DOHH2 (cell line): ENCODE results near the gene IL10RB.

ENCODE experiments used
- H3F3A ChIP-seq: fragments of 200-600 bp; sonication (generic), shearing (Covaris generic); 2 replicates; pipeline ENCODE4 v1.6.0; 2016; ENCODE audit warnings: antibody characterized with exemption, mild to moderate bottlenecking; ENCODE audit not compliant: control insufficient read depth, insufficient read depth
- H3K27ac ChIP-seq: fragments of 200-600 bp; sonication (generic); 2 replicates; pipeline ENCODE4 v1.5.1; 2014; ENCODE audit warnings: low read depth, mild to moderate bottlenecking, low read length, moderate library complexity
- H3K27me3 ChIP-seq: fragments of 200-600 bp; sonication (generic); 2 replicates; pipeline ENCODE4 v1.6.1; 2014; ENCODE audit warnings: mild to moderate bottlenecking, low read length, mixed read lengths; ENCODE audit not compliant: control insufficient read depth
- H3K36me3 ChIP-seq: fragments of 200-600 bp; sonication (generic); 2 replicates; pipeline ENCODE4 v1.6.1; 2014; ENCODE audit warnings: mild to moderate bottlenecking, low read length, moderate library complexity, mixed read lengths; ENCODE audit not compliant: control insufficient read depth
- H3K4me1 ChIP-seq: fragments of 200-600 bp; sonication (generic); 2 replicates; pipeline ENCODE4 v1.6.1; 2014; ENCODE audit warnings: mild to moderate bottlenecking, low read length, mixed read lengths; ENCODE audit not compliant: control insufficient read depth
- H3K4me2 ChIP-seq: fragments of 200-600 bp; sonication (generic); 2 replicates; pipeline ENCODE4 v1.6.0; 2014; ENCODE audit warnings: mild to moderate bottlenecking, low read length, moderate library complexity
- H3K4me3 ChIP-seq: fragments of 200-600 bp; sonication (generic); 2 replicates; pipeline ENCODE4 v1.5.1; 2014; ENCODE audit warnings: mild to moderate bottlenecking, low read length, mixed read lengths
- H3K79me2 ChIP-seq: fragments of 200-600 bp; sonication (generic); 2 replicates; pipeline ENCODE4 v1.6.1; 2014; ENCODE audit warnings: mild to moderate bottlenecking, low read length, mixed read lengths; ENCODE audit not compliant: control insufficient read depth
- H3K9me2 ChIP-seq: fragments of 200-600 bp; sonication (generic); replicated peaks from 2 replicates; pipeline ENCODE4 v1.6.1; 2014; ENCODE audit warnings: mild to moderate bottlenecking, low read length, mixed read lengths; ENCODE audit not compliant: control insufficient read depth
- H3K9me3 ChIP-seq: fragments of 200-600 bp; sonication (generic); 2 replicates; pipeline ENCODE4 v1.6.1; 2014; ENCODE audit warnings: antibody characterized with exemption, low read length, mixed read lengths; ENCODE audit not compliant: control insufficient read depth, insufficient read depth
- H4K20me1 ChIP-seq: fragments of 200-600 bp; sonication (generic); 2 replicates; pipeline ENCODE4 v1.6.0; 2014; ENCODE audit warnings: low read depth, mild to moderate bottlenecking, antibody characterized with exemption, low read length, moderate library complexity; ENCODE audit not compliant: control insufficient read depth, insufficient read depth
- EZH2phosphoT487 ChIP-seq: fragments of 200-600 bp; sonication (generic); IDR thresholded peaks from 2 replicates; pipeline ENCODE4 v1.6.1; 2017; ENCODE audit warnings: borderline replicate concordance, mild to moderate bottlenecking, antibody characterized with exemption, low read length, moderate library complexity, mixed read lengths
- TF ChIP-seq, protein P1 (sequence below): fragments of 200-600 bp; sonication (generic); IDR thresholded peaks from one replicate; pipeline ENCODE4 v1.5.1; 2014; ENCODE audit warnings: antibody characterized with exemption, mild to moderate bottlenecking, low read depth, low read length; ENCODE audit not compliant: poor library complexity, severe bottlenecking

Gene IL10RB

DNA sequence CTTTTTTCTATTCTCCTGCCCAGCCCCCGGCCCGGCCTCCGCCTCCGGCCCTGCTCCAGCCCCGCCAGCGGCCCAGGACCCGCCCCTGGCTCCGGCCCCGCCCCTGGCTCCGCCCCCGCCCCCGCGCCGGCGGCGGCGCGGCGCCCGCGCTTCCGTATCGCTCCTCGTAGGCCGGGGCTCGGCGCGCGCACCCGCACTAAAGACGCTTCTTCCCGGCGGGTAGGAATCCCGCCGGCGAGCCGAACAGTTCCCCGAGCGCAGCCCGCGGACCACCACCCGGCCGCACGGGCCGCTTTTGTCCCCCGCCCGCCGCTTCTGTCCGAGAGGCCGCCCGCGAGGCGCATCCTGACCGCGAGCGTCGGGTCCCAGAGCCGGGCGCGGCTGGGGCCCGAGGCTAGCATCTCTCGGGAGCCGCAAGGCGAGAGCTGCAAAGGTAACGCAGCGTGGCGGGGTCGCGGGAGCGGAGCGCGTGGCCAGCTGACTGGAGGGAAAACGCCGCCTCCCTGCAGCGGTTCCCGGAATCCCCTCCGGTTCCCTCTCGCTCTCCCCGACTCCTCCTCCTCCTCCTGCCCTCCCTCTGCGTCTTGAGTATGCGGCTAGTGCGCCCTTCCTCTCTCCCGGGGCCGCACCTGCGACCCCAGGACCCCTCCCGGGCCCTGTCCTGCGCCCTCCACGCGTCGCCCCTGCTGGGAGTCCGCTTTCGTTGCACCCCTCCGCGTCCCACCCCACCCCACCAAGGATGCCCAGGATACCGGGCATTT lies 36.2 kb upstream of the IL10RB start, which contains the start of gene IFNAR2:
IFNAR2 (plus strand) TSS at position 155 of the 761 bp plus-strand sequence. CDS start 11,985 bp downstream, outside the sequence.
- Histone ChIP-seq H3K79me2 (peaks cover 58% of the 10 kb centered on the region), H3K4me2 (peak within 1 kb of the TSS; percentile 84), H3K27me3 (no peaks in the 10 kb centered on the region), H3K36me3 (peaks cover 52% of the 10 kb centered on the region), H3F3A (0 out of 2 replicates have a peak, but pooled peaks cover 5% of the 10 kb centered on the region), H3K9me2 (no peaks in the 10 kb centered on the region), H3K4me1 (peaks cover 60% of the 10 kb centered on the region), H4K20me1 (no peaks in the 10 kb centered on the region; the same call in 1 of the 2 replicates), H3K9me3 (no peaks in the 10 kb centered on the region), H3K27ac (peak within 1 kb of the TSS; percentile 78), H3K4me3 (peak within 1 kb of the TSS; percentile 85)
- TF ChIP-seq, protein P1, sequence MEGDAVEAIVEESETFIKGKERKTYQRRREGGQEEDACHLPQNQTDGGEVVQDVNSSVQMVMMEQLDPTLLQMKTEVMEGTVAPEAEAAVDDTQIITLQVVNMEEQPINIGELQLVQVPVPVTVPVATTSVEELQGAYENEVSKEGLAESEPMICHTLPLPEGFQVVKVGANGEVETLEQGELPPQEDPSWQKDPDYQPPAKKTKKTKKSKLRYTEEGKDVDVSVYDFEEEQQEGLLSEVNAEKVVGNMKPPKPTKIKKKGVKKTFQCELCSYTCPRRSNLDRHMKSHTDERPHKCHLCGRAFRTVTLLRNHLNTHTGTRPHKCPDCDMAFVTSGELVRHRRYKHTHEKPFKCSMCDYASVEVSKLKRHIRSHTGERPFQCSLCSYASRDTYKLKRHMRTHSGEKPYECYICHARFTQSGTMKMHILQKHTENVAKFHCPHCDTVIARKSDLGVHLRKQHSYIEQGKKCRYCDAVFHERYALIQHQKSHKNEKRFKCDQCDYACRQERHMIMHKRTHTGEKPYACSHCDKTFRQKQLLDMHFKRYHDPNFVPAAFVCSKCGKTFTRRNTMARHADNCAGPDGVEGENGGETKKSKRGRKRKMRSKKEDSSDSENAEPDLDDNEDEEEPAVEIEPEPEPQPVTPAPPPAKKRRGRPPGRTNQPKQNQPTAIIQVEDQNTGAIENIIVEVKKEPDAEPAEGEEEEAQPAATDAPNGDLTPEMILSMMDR, result no peak

DNA sequence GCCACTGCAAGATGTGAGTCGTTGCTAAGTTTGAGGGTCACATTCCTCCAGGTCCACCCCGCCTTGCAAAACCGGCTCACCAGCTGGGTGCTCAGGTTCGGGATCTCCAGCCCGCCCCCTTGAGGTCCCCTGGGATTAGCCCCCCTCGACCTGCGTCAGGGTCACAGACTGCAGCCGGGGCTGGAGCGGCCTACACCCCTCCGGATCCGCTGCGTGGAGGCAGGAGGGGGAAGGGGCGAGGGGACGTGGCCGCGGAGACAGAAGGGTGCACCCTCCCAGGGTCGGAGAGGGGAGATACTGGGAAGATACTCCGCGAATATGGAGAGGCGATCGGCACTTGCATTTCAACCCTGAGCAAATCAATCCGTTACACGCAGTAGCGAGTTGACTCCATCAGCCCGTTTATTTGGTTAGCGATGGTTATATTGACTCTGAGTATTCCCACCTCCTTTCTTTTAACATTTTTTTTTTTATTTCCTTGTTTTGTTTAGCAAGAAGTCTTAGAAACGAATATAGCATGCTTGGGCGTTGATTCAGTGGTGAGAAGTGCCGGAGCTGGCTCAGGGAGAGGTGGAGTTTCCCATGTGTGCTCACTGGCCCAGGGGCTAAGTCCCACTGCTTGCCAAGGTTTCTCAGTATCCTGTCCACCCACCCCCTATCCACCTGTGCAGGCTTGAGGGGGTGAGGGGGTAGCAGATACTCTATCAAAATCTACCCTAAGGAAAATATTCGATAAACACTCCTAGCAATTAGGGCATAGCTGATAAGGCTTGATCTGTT lies 35.4 kb upstream of the IL10RB start:
- TF ChIP-seq, protein P1, result peak; percentile 47
- no peak for TF ChIP-seq EZH2phosphoT487
- Histone ChIP-seq H3K27ac (peak overlapping the region; percentile 78), H3K9me2 (no peaks in the 10 kb centered on the region), H4K20me1 (no peaks in the 10 kb centered on the region; the same call in 1 of the 2 replicates), H3K4me1 (peaks cover 66% of the 10 kb centered on the region), H3K79me2 (peaks cover 65% of the 10 kb centered on the region), H3K27me3 (no peaks in the 10 kb centered on the region), H3K4me2 (peak overlapping the region; percentile 84), H3K36me3 (peaks cover 56% of the 10 kb centered on the region), H3K4me3 (peak overlapping the region; percentile 85), H3F3A (0 out of 2 replicates have a peak, but pooled peaks cover 5% of the 10 kb centered on the region), H3K9me3 (no peaks in the 10 kb centered on the region)

DNA sequence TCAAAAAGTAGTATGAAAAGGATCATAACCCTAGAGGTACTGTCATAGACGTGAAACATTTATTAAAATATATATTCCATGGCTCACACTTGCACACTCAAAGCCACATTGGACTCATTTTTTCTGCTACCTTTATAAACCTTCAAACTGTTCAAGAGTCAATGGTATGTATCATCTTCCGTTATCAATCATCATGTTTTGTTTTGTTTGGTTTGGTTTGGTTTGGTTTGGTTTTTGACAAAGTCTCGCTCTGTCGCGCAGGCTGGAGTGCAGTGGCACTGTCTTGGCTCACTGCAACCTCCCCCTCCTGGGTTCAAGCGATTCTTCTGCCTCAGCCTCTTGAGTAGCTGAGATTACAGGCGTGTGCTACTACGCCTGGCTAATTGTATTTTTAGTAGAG lies 34.6 kb upstream of the IL10RB start:
- TF ChIP-seq, protein P1, result no peak
- no peak for TF ChIP-seq EZH2phosphoT487
- Histone ChIP-seq H4K20me1 (no peaks in the 10 kb centered on the region; the same call in 1 of the 2 replicates), H3K4me1 (peaks cover 74% of the 10 kb centered on the region), H3K4me3 (peak overlapping the region; percentile 85), H3K79me2 (peaks cover 72% of the 10 kb centered on the region), H3K4me2 (peak overlapping the region; percentile 84), H3K36me3 (peaks cover 63% of the 10 kb centered on the region), H3F3A (0 out of 2 replicates have a peak, but pooled peaks cover 5% of the 10 kb centered on the region), H3K9me2 (no peaks in the 10 kb centered on the region), H3K27ac (peak overlapping the region; percentile 78), H3K9me3 (no peaks in the 10 kb centered on the region), H3K27me3 (no peaks in the 10 kb centered on the region)
